ENCODE measurements around the gene TUBGCP3.

TUBGCP3 gene

GRCh38 chr13:112579310-112579843 lies 8.6 kb downstream of the TUBGCP3 start:
- H3K4me3 ChIP-seq (ENCODE audit: low read depth, low read length): no peak overlapping the region
- DNase-seq (ENCODE audit: low read depth): no peak
- TF ChIP-seq, protein P1, sequence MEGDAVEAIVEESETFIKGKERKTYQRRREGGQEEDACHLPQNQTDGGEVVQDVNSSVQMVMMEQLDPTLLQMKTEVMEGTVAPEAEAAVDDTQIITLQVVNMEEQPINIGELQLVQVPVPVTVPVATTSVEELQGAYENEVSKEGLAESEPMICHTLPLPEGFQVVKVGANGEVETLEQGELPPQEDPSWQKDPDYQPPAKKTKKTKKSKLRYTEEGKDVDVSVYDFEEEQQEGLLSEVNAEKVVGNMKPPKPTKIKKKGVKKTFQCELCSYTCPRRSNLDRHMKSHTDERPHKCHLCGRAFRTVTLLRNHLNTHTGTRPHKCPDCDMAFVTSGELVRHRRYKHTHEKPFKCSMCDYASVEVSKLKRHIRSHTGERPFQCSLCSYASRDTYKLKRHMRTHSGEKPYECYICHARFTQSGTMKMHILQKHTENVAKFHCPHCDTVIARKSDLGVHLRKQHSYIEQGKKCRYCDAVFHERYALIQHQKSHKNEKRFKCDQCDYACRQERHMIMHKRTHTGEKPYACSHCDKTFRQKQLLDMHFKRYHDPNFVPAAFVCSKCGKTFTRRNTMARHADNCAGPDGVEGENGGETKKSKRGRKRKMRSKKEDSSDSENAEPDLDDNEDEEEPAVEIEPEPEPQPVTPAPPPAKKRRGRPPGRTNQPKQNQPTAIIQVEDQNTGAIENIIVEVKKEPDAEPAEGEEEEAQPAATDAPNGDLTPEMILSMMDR (conservative IDR thresholded peaks at IDR 0.05; ENCODE audit: low read depth, low read length): no peak

- no peak for DNase-seq (ENCODE audit: low read depth)
These were observed 11.2 kb downstream of the TUBGCP3 start for GRCh38 chr13:112576768-112577167.

DNA sequence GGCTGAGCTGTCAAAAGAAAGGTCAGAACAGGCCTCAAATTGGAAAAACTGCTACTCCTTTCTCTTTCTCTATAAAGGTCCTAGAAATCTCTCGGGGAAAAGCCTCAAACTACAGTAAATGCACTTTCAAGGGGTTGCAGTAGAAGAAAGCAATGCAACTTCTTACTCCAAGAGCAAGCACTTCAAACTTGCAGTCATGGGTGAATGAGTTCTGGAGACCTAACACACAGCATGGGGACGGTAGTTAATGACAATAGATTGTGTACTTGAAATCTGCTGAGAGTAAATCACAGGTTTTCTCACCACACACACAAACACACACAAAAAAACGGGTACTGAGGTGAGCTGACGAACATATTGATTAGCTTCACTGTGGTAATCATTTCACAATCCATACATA lies 11.8 kb downstream of the TUBGCP3 start:
- DNase-seq (ENCODE audit: low read depth): no peak
- no peak overlapping the region for H3K4me3 ChIP-seq (ENCODE audit: low read depth, low read length)
- TF ChIP-seq, protein P1 (conservative IDR thresholded peaks at IDR 0.05; ENCODE audit: low read depth, low read length): no peak

More at GRCh38 chr13:112576768-112577167, 11.2 kb downstream of the TUBGCP3 start:
- H3K4me3 ChIP-seq (ENCODE audit: low read depth, low read length): no peak overlapping the region
- TF ChIP-seq, protein P1 (conservative IDR thresholded peaks at IDR 0.05; ENCODE audit: low read depth, low read length): no peak

GRCh38 chr13:112575675-112576074 lies 12.3 kb downstream of the TUBGCP3 start:
- H3K4me3 ChIP-seq (ENCODE audit: low read depth, low read length): no peak overlapping the region
- DNase-seq (ENCODE audit: low read depth): peak; percentile 35
- TF ChIP-seq, protein P1 (conservative IDR thresholded peaks at IDR 0.05; ENCODE audit: low read depth, low read length): no peak

DNA sequence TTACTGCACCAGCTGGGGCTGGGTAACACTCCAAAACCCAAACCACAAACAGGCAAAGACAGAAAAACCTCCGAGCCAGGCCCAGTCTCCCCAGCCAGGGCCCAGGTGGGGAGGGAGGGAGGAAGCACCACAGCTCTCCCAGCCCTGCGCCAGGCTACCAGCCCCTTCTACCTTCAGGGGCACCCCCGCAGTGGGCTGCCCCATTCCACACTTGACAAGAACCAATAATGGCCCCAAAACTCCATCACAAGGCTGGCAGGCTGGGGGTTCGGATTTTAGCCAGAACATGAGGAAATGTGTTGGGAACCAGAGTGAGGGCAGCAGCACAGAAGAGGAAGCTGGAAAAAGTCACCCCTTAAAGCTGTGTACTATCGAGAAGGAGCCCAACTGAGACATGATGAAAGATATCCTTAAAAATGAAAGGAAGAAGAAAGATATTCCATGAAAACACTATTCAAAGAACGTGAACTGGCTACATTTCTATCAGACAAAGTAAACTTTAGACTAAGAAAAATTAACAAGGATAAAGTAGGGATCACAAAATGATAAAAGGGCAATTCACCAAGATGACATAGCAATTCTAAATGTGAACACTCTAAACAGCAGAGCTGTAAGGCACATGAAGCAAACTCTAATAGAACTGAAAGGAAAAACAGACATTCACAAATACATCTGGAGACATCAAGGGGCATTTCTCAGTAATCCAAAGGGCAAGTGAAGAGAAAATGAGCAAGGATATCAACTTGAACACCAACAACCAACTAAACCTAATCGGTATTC lies 12.9 kb downstream of the TUBGCP3 start:
- no peak overlapping the region for H3K4me3 ChIP-seq (ENCODE audit: low read depth, low read length)
- TF ChIP-seq, protein P1 (conservative IDR thresholded peaks at IDR 0.05; ENCODE audit: low read depth, low read length): no peak
- DNase-seq (ENCODE audit: low read depth): peak; percentile 16

DNA sequence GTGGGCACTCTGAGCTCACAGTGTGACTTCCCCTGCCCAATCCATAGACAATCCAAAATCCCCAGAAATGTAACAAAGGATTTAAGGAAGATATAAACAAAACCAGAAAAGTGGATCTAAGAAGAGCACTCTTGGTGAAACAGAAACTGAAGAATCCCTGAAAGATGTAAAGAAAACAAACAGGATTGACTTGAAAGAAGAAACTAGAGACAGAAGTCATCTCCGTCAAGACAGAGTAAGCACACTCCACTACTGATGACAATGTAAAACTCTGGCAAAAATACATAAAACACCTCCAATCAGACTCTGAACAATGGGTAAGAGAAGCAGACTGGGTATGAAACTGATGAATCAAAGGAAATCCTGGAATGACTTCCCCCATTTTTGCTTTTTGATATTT lies 13.5 kb downstream of the TUBGCP3 start:
- TF ChIP-seq, protein P1 (conservative IDR thresholded peaks at IDR 0.05; ENCODE audit: low read depth, low read length): no peak
- DNase-seq (ENCODE audit: low read depth): peak; percentile 19
- no peak overlapping the region for H3K4me3 ChIP-seq (ENCODE audit: low read depth, low read length)

DNA sequence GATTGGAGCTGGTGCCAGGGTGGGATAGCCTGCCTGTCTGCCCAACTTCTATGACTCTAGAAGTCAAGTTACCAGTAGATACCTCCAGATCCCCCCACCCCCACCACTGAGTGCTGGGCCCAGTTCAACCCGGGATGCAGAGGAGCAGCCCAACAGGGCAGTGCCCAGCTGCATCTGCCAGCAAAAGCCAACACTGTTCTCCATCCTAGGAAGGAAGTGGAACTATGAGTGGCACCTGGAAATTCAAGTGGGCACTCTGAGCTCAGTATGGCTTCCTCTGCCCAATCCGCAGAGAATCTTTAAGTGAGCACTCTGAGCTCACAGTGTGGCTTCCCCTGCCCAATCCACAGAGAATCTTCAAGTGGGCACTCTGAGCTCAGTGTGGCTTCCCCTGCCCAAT lies 14.2 kb downstream of the TUBGCP3 start:
- TF ChIP-seq, protein P1 (conservative IDR thresholded peaks at IDR 0.05; ENCODE audit: low read depth, low read length): no peak
- H3K4me3 ChIP-seq (ENCODE audit: low read depth, low read length): no peak overlapping the region
- DNase-seq (ENCODE audit: low read depth): no peak
